DND-41 (cell line): ENCODE measurements around the gene RHBDD1.

Experiments used
- ATAC-seq: fragments of 200-7000 bp; cut with Tn5 transposase; 3 replicates; pipeline ENCODE4 v1.9.1; 2021; ENCODE audit warnings: low read depth; ENCODE audit not compliant: insufficient read depth
- DNase-seq: peaks from one replicate; pipeline ENCODE4 v3.0.0-alpha.2; 2020
- H2AFZ ChIP-seq: 2 replicates; pipeline ENCODE4 v1.6.0; 2012; ENCODE audit warnings: low read depth, low read length
- H3K27ac ChIP-seq: 2 replicates; pipeline ENCODE4 v1.5.1; 2012; ENCODE audit warnings: low read length, inconsistent platforms
- H3K27me3 ChIP-seq: fragments of 200-600 bp; sonication (generic); 2 replicates; pipeline ENCODE4 v1.6.0; 2012; ENCODE audit warnings: low read length, mild to moderate bottlenecking, inconsistent platforms; ENCODE audit not compliant: insufficient read depth, poor library complexity
- H3K36me3 ChIP-seq: 2 replicates; pipeline ENCODE4 v1.5.1; 2012; ENCODE audit warnings: low read length, inconsistent platforms; ENCODE audit not compliant: insufficient read depth
- H3K4me1 ChIP-seq: 2 replicates; pipeline ENCODE4 v1.5.1; 2012; ENCODE audit warnings: mild to moderate bottlenecking, low read length; ENCODE audit not compliant: insufficient read depth
- H3K4me2 ChIP-seq: 2 replicates; pipeline ENCODE4 v1.6.0; 2012; ENCODE audit warnings: mild to moderate bottlenecking, moderate library complexity, low read length, inconsistent platforms; ENCODE audit not compliant: insufficient read depth
- H3K4me3 ChIP-seq, 2 experiments: fragments of 200-600 bp in 1 of 2; shearing (Covaris generic) in 1 of 2; 2 replicates each; pipeline ENCODE4 v1.5.1; 2012 to 2016; ENCODE audit warnings: inconsistent platforms in 2 of 2, low read length in 2 of 2, mild to moderate bottlenecking in 2 of 2, low read depth in 1 of 2, moderate library complexity in 1 of 2
- H3K79me2 ChIP-seq: 2 replicates; pipeline ENCODE4 v1.6.0; 2012; ENCODE audit warnings: low read length, inconsistent platforms; ENCODE audit not compliant: insufficient read depth
- H3K9ac ChIP-seq: 2 replicates; pipeline ENCODE4 v1.6.0; 2012; ENCODE audit warnings: low read depth, mild to moderate bottlenecking, inconsistent platforms, low read length, moderate library complexity
- H3K9me3 ChIP-seq: 2 replicates; pipeline ENCODE4 v1.5.1; 2012; ENCODE audit warnings: low read length, moderate library complexity, mild to moderate bottlenecking, inconsistent platforms; ENCODE audit not compliant: insufficient read depth, severe bottlenecking
- H4K20me1 ChIP-seq: 2 replicates; pipeline ENCODE4 v1.6.0; 2012; ENCODE audit warnings: low read length; ENCODE audit not compliant: insufficient read depth
- CTCF ChIP-seq: IDR thresholded peaks from 2 replicates; pipeline ENCODE4 v1.5.1; 2012; ENCODE audit warnings: borderline replicate concordance, low read length, moderate library complexity, mild to moderate bottlenecking; ENCODE audit not compliant: poor library complexity, severe bottlenecking; ENCODE audit errors: extremely low read depth
- EZH2 ChIP-seq: IDR thresholded peaks from 3 replicates; pipeline ENCODE4 v1.6.1; 2012; ENCODE audit warnings: borderline replicate concordance, low read depth, mild to moderate bottlenecking, moderate library complexity, low read length, inconsistent platforms; ENCODE audit not compliant: severe bottlenecking

Gene RHBDD1

GRCh38 chr2:226910384-226910783, 74.5 kb downstream of the RHBDD1 start:
- H3K27me3 ChIP-seq: no peaks in the 10 kb centered on the region
- no peak for TF ChIP-seq CTCF
- DNase-seq (no peak), ATAC-seq (no peak)
- H2AFZ ChIP-seq: no peak overlapping the region
- H3K36me3 ChIP-seq: peaks cover 21% of the 10 kb centered on the region
- no peak overlapping the region for H3K4me2 ChIP-seq
- no peak overlapping the region for H3K27ac ChIP-seq
- no peaks in the 10 kb centered on the region for H3K4me1 ChIP-seq
- H4K20me1 ChIP-seq: no peaks in the 10 kb centered on the region
- H3K79me2 ChIP-seq: no peaks in the 10 kb centered on the region
- H3K9ac ChIP-seq: no peak overlapping the region
- no peak overlapping the region for H3K4me3 ChIP-seq
- no peaks in the 10 kb centered on the region for H3K9me3 ChIP-seq

- DNase-seq: no peak
- no peak for TF ChIP-seq EZH2
- TF ChIP-seq CTCF: no peak
- no peak overlapping the region for H3K27ac ChIP-seq
- no peak overlapping the region for H2AFZ ChIP-seq
- no peaks in the 10 kb centered on the region for H3K9me3 ChIP-seq
- peaks cover 28% of the 10 kb centered on the region for H3K36me3 ChIP-seq
- H3K27me3 ChIP-seq: no peaks in the 10 kb centered on the region
- no peak overlapping the region for H3K9ac ChIP-seq
- no peak overlapping the region for H3K4me2 ChIP-seq
- H4K20me1 ChIP-seq: no peaks in the 10 kb centered on the region
- H3K4me3 ChIP-seq: no peak overlapping the region
- H3K4me1 ChIP-seq: no peaks in the 10 kb centered on the region
- H3K79me2 ChIP-seq: no peaks in the 10 kb centered on the region
- no peak for ATAC-seq
Observed at GRCh38 chr2:226911932-226912331, 76.1 kb downstream of the RHBDD1 start.

GRCh38 chr2:226913641-226914040, 77.8 kb downstream of the RHBDD1 start:
- Histone ChIP-seq H3K36me3 (peaks cover 24% of the 10 kb centered on the region; the same call in 1 of the 2 replicates), H3K27me3 (no peaks in the 10 kb centered on the region), H3K9ac (no peak overlapping the region), H4K20me1 (no peaks in the 10 kb centered on the region), H3K4me3 (no peak overlapping the region), H3K4me1 (no peaks in the 10 kb centered on the region), H3K27ac (no peak overlapping the region), H2AFZ (no peak overlapping the region), H3K4me2 (no peak overlapping the region), H3K9me3 (no peaks in the 10 kb centered on the region), H3K79me2 (no peaks in the 10 kb centered on the region)
- TF ChIP-seq CTCF: no peak
- no peak for TF ChIP-seq EZH2
- ATAC-seq (no peak), DNase-seq (no peak)

GRCh38 chr2:226915846-226916360, 80.0 kb downstream of the RHBDD1 start:
- Histone ChIP-seq H3K4me3 (no peak overlapping the region), H3K27ac (no peak overlapping the region), H3K9ac (no peak overlapping the region), H3K79me2 (no peaks in the 10 kb centered on the region), H4K20me1 (no peaks in the 10 kb centered on the region), H3K36me3 (peaks cover 18% of the 10 kb centered on the region; the same call in 1 of the 2 replicates), H3K27me3 (no peaks in the 10 kb centered on the region), H3K9me3 (no peaks in the 10 kb centered on the region), H3K4me2 (no peak overlapping the region), H2AFZ (no peak overlapping the region), H3K4me1 (no peaks in the 10 kb centered on the region)
- TF ChIP-seq CTCF (no peak), EZH2 (no peak)
- ATAC-seq (no peak), DNase-seq (no peak)
